SK-N-MC (cell line): ENCODE data around the gene TBPL2.

ENCODE experiments used
- DNase-seq: peaks from one replicate; pipeline ENCODE4 v3.0.0-alpha.2; 2011; ENCODE audit warnings: low read depth, low spot score
- H3K27ac ChIP-seq: fragments of 200-600 bp; sonication (generic); 2 replicates; pipeline ENCODE4 v1.5.1; 2016; ENCODE audit warnings: mixed run types
- H3K36me3 ChIP-seq: fragments of 200-600 bp; sonication (generic); 2 replicates; pipeline ENCODE4 v1.6.1; 2017; ENCODE audit warnings: antibody characterized with exemption, low read length, mixed read lengths; ENCODE audit not compliant: insufficient read depth
- H3K4me3 ChIP-seq: fragments of 200-600 bp; sonication (generic); 2 replicates; pipeline ENCODE4 v1.5.1; 2016
- H3K9ac ChIP-seq: fragments of 200-600 bp; sonication (generic); 2 replicates; pipeline ENCODE4 v1.8.0; 2017; ENCODE audit warnings: mixed run types, mixed read lengths; ENCODE audit not compliant: insufficient read length
- H3K9me3 ChIP-seq: fragments of 200-600 bp; sonication (generic); 2 replicates; pipeline ENCODE4 v1.6.1; 2017; ENCODE audit warnings: low read depth, mild to moderate bottlenecking, antibody characterized with exemption, low read length, moderate library complexity, mixed read lengths
- EZH2 ChIP-seq: fragments of 200-600 bp; sonication (generic); IDR thresholded peaks from one replicate; pipeline ENCODE4 v1.6.1; 2017; ENCODE audit warnings: antibody characterized with exemption
- FOXP2 ChIP-seq: optimal IDR thresholded peaks from 2 replicates; pipeline ENCODE3; 2011; ENCODE audit warnings: mild to moderate bottlenecking, moderate library complexity; ENCODE audit not compliant: insufficient read depth; ENCODE audit errors: extremely low read length, control extremely low read depth
- POLR2AphosphoS5 ChIP-seq: IDR thresholded peaks from 2 replicates; pipeline ENCODE4 v1.6.1; 2012; ENCODE audit warnings: mild to moderate bottlenecking, low read depth, low read length, borderline replicate concordance

TBPL2 gene

GRCh38 chr14:55436519-55436918 is 3.9 kb downstream of the TBPL2 start:
- TF ChIP-seq EZH2 (no peak), POLR2AphosphoS5 (no peak), FOXP2 (no peak)
- DNase-seq, result no peak
- H3K9ac ChIP-seq, result peak overlapping the region; percentile 28
- H3K36me3 ChIP-seq, result no peaks in the 10 kb centered on the region
- 0 out of 2 replicates have a peak overlapping the region, but pooled peaks have one; percentile 19 for H3K27ac ChIP-seq
- H3K9me3 ChIP-seq, result no peaks in the 10 kb centered on the region
- no peak overlapping the region for H3K4me3 ChIP-seq

GRCh38 chr14:55434805-55435174 is 5.6 kb downstream of the TBPL2 start:
- TF ChIP-seq POLR2AphosphoS5 (no peak), EZH2 (no peak), FOXP2 (no peak)
- no peaks in the 10 kb centered on the region for H3K36me3 ChIP-seq
- no peak overlapping the region for H3K9ac ChIP-seq
- H3K9me3 ChIP-seq, result no peaks in the 10 kb centered on the region
- H3K4me3 ChIP-seq, result no peak overlapping the region
- H3K27ac ChIP-seq, result no peak overlapping the region
- DNase-seq, result no peak

- DNase-seq, result no peak
- H3K36me3 ChIP-seq, result no peaks in the 10 kb centered on the region
- H3K27ac ChIP-seq, result no peak overlapping the region
- H3K9ac ChIP-seq, result no peak overlapping the region
- no peaks in the 10 kb centered on the region for H3K9me3 ChIP-seq
- H3K4me3 ChIP-seq, result no peak overlapping the region
- TF ChIP-seq POLR2AphosphoS5 (no peak), EZH2 (no peak), FOXP2 (no peak)
Observed at GRCh38 chr14:55433880-55434804, 6.3 kb downstream of the TBPL2 start.

- Histone ChIP-seq H3K36me3 (no peaks in the 10 kb centered on the region), H3K27ac (no peak overlapping the region), H3K4me3 (no peak overlapping the region), H3K9ac (no peak overlapping the region), H3K9me3 (no peaks in the 10 kb centered on the region)
- no peak for DNase-seq
- no peak for TF ChIP-seq FOXP2
- TF ChIP-seq POLR2AphosphoS5, result no peak
- no peak for TF ChIP-seq EZH2
Observed at GRCh38 chr14:55432628-55433027, 7.8 kb downstream of the TBPL2 start.

- peak; percentile 45 for DNase-seq
- no peak overlapping the region for H3K9ac ChIP-seq
- TF ChIP-seq EZH2, result no peak
- TF ChIP-seq POLR2AphosphoS5, result no peak
- TF ChIP-seq FOXP2, result no peak
Observed at GRCh38 chr14:55430024-55430690, 10.3 kb downstream of the TBPL2 start.

GRCh38 chr14:55427439-55427838 is 13.0 kb downstream of the TBPL2 start:
- no peak overlapping the region for H3K4me3 ChIP-seq
- no peak overlapping the region for H3K27ac ChIP-seq
- no peaks in the 10 kb centered on the region for H3K9me3 ChIP-seq
- no peak for DNase-seq
- no peak overlapping the region for H3K9ac ChIP-seq
- TF ChIP-seq EZH2, result no peak
- TF ChIP-seq FOXP2, result no peak
- TF ChIP-seq POLR2AphosphoS5, result no peak
- H3K36me3 ChIP-seq, result no peaks in the 10 kb centered on the region

More at GRCh38 chr14:55430024-55430690, 10.3 kb downstream of the TBPL2 start:
- Histone ChIP-seq H3K4me3 (no peak overlapping the region), H3K27ac (no peak overlapping the region), H3K36me3 (no peaks in the 10 kb centered on the region), H3K9me3 (no peaks in the 10 kb centered on the region)

GRCh38 chr14:55426891-55427290 is 13.5 kb downstream of the TBPL2 start:
- H3K36me3 ChIP-seq, result no peaks in the 10 kb centered on the region
- no peak overlapping the region for H3K4me3 ChIP-seq
- no peak overlapping the region for H3K9ac ChIP-seq
- no peaks in the 10 kb centered on the region for H3K9me3 ChIP-seq
- no peak for TF ChIP-seq FOXP2
- TF ChIP-seq POLR2AphosphoS5, result no peak
- no peak for TF ChIP-seq EZH2
- H3K27ac ChIP-seq, result no peak overlapping the region
- DNase-seq, result no peak

GRCh38 chr14:55425091-55425490 is 15.3 kb downstream of the TBPL2 start:
- H3K4me3 ChIP-seq, result no peak overlapping the region
- H3K9ac ChIP-seq, result no peak overlapping the region
- H3K27ac ChIP-seq, result no peak overlapping the region
- no peaks in the 10 kb centered on the region for H3K36me3 ChIP-seq
- no peak for DNase-seq
- no peaks in the 10 kb centered on the region for H3K9me3 ChIP-seq
- TF ChIP-seq FOXP2 (no peak), POLR2AphosphoS5 (no peak), EZH2 (no peak)
